HFFc6 (cell line): ENCODE data around the gene ASB13. TPM values are rescaled to one million over a fixed set of nuclear protein-coding genes. Genes with fewer than 3 reads are reported as not detected.

Experiments
- DNase-seq: peaks from one replicate; pipeline ENCODE4 v3.0.0-alpha.2; 2018
- H3K27ac Mint-ChIP-seq: 2 replicates; pipeline ENCODE4 v1.8.0; 2020; ENCODE audit warnings: mild to moderate bottlenecking, mixed read lengths
- H3K27me3 Mint-ChIP-seq: 2 replicates; pipeline ENCODE4 v1.8.0; 2021; ENCODE audit warnings: mild to moderate bottlenecking, moderate library complexity, mixed read lengths; ENCODE audit not compliant: insufficient read depth
- H3K36me3 Mint-ChIP-seq: 2 replicates; pipeline ENCODE4 v1.8.0; 2021; ENCODE audit warnings: low read depth, mixed read lengths
- H3K4me1 Mint-ChIP-seq: 2 replicates; pipeline ENCODE4 v1.8.0; 2020; ENCODE audit warnings: low read depth, mixed read lengths
- H3K4me3 Mint-ChIP-seq: 2 replicates; pipeline ENCODE4 v1.8.0; 2020; ENCODE audit warnings: mild to moderate bottlenecking, moderate library complexity, mixed read lengths
- H3K9me3 Mint-ChIP-seq: 2 replicates; pipeline ENCODE4 v1.8.0; 2020; ENCODE audit warnings: mild to moderate bottlenecking, mixed read lengths
- total RNA-seq, 6 experiments: library from RNA; stranded (reverse); fragmentation: NEBNext Ultra II Directional; extraction: Animal tissue kit (Norgen Biotek cat#: 25700); gene quantifications; 2 replicates in 1 of 6; 3 replicates in 5 of 6; pipeline ENCODE4 v1.2.3, GENCODE V29; 2021
- TF ChIP-seq, protein P1 (sequence below): fragments of 200-600 bp; sonication (generic); IDR thresholded peaks from 2 replicates; pipeline ENCODE4 v1.5.0; 2021; ENCODE audit warnings: antibody characterized with exemption, mild to moderate bottlenecking

ASB13 gene
- total RNA-seq, 6 experiments from 2014 or later = 7.8 to 10.1 (median 9.1) TPM

DNA sequence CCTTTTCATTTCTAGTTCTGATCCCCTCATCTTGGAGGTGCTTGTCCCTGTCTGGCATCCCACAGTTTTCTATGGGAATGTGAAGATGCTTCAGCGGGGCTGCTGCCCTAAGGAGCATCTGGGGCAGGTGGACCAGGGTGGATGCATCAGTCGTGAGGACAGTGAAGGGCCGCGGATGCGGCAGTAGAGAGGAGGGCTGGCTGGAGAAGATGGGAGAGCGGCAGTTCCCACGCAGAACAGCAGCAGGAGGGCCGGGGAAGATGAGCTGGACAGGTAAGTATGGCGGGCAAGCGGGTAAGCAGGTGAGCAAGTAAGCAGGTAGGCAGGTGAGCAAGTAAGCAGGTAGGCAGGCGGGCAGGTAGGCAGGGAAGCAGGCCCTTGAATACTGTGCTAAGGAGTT is 48.9 kb downstream of the ASB13 start:
- no peaks in the 10 kb centered on the region for H3K9me3 Mint-ChIP-seq
- DNase-seq = no peak
- H3K27ac Mint-ChIP-seq = no peak overlapping the region
- H3K27me3 Mint-ChIP-seq = no peaks in the 10 kb centered on the region; the same call in none of the 2 replicates
- no peaks in the 10 kb centered on the region for H3K36me3 Mint-ChIP-seq
- no peak overlapping the region for H3K4me3 Mint-ChIP-seq
- H3K4me1 Mint-ChIP-seq = peaks cover 40% of the 10 kb centered on the region
- TF ChIP-seq, protein P1, sequence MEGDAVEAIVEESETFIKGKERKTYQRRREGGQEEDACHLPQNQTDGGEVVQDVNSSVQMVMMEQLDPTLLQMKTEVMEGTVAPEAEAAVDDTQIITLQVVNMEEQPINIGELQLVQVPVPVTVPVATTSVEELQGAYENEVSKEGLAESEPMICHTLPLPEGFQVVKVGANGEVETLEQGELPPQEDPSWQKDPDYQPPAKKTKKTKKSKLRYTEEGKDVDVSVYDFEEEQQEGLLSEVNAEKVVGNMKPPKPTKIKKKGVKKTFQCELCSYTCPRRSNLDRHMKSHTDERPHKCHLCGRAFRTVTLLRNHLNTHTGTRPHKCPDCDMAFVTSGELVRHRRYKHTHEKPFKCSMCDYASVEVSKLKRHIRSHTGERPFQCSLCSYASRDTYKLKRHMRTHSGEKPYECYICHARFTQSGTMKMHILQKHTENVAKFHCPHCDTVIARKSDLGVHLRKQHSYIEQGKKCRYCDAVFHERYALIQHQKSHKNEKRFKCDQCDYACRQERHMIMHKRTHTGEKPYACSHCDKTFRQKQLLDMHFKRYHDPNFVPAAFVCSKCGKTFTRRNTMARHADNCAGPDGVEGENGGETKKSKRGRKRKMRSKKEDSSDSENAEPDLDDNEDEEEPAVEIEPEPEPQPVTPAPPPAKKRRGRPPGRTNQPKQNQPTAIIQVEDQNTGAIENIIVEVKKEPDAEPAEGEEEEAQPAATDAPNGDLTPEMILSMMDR = no peak

DNA sequence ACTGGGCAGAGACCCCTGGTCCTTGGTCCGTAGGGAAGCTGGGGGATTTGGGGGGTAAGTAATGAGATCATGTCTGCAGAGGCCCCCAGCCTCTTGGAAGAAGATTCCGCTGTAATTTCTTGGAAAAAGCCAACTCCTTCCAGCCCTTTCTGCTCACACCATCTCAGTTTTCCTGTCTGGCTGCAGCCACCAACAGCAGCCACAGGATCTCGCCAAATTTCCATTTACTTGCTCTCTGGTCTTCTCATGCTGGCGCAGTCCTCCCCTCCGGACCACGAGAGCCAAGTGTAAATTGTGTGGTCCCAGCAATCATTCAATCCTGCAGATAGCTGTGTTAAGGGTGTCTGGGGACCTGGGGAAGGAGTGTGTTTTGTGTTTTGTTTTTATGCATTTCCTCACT is 49.6 kb downstream of the ASB13 start:
- Mint-ChIP-seq H3K36me3 (no peaks in the 10 kb centered on the region), H3K4me3 (no peak overlapping the region), H3K27me3 (no peaks in the 10 kb centered on the region; the same call in none of the 2 replicates), H3K27ac (no peak overlapping the region), H3K4me1 (peaks cover 40% of the 10 kb centered on the region), H3K9me3 (no peaks in the 10 kb centered on the region)
- TF ChIP-seq, protein P1 = no peak
- no peak for DNase-seq

DNA sequence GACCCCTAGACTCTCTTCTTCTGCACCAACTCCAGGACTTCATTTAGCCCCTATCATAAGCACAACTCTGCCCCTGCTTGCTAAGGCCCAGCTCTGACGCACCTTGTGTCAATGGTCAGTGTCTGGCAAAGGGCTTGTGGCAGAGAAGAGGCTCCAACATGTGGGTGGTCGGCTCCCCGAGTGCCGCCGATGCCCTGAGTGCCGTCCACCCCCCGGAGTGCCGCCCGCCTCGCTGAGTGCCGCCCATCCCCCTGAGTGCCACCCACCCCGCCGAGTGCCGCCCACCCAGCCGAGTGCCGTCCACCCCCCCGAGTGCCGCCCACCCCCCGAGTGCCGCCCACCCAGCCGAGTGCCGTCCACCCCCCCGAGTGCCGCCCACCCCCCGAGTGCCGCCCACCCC is 50.3 kb downstream of the ASB13 start:
- Mint-ChIP-seq H3K4me1 (peaks cover 39% of the 10 kb centered on the region), H3K9me3 (no peaks in the 10 kb centered on the region), H3K36me3 (no peaks in the 10 kb centered on the region), H3K27me3 (no peaks in the 10 kb centered on the region; the same call in none of the 2 replicates), H3K4me3 (no peak overlapping the region), H3K27ac (no peak overlapping the region)
- no peak for DNase-seq
- TF ChIP-seq, protein P1 = no peak

DNA sequence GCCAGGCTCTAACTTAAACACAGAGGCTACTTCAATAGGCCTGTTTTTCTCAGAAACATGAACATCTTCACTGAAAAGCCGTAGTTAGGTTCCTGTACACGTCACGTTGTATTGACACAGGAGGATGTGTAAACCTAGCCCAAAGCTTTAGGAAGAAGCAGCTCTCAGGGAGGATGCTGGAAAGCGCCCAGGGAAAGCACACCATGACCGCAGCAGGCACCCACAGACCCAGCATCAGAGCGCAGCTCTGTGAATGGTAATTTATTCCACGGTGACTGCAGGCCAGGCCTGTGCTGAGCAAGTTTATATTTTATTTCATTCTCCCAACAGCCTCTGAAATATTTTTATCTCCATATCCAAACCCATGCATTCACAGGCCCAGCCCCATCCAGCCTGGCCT is 51.1 kb downstream of the ASB13 start:
- peaks cover 2% of the 10 kb centered on the region for H3K27me3 Mint-ChIP-seq
- H3K27ac Mint-ChIP-seq = no peak overlapping the region
- no peaks in the 10 kb centered on the region for H3K36me3 Mint-ChIP-seq
- H3K4me3 Mint-ChIP-seq = no peak overlapping the region
- H3K4me1 Mint-ChIP-seq = peaks cover 39% of the 10 kb centered on the region
- H3K9me3 Mint-ChIP-seq = no peaks in the 10 kb centered on the region
- TF ChIP-seq, protein P1 = no peak
- DNase-seq = no peak

DNA sequence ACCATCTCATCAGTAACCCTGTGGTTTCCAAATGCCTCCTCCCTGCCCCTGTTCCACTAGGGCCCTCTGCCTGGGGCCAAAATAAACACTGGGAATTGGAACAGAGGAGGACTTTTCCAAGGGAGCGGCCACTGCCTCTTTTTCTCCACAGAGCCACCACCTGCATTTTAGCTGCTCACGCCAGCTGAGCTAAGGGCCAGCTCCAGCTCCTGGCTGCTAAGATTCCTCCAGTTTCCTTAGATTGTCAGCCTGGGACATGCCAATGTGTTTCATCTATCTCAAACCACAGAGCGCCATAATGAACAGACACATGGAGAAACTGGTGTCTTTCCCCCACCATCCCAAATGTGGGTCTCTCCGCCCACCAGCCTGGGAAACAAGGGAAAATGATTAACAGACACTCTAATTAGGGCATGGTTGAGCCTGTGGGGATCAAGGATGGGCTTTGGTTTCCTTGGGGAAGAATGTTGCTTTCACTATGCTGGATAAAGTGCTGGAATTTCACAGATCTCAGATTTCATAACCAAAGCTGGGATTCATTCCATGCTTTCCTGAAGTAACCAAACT is 52.2 kb downstream of the ASB13 start:
- no peaks in the 10 kb centered on the region for H3K36me3 Mint-ChIP-seq
- DNase-seq = peak; percentile 18
- H3K9me3 Mint-ChIP-seq = no peaks in the 10 kb centered on the region
- peak overlapping the region; percentile 81 for H3K27ac Mint-ChIP-seq
- H3K4me3 Mint-ChIP-seq = peak overlapping the region; percentile 32; the same call in 1 of the 2 replicates
- peaks cover 34% of the 10 kb centered on the region for H3K4me1 Mint-ChIP-seq
- TF ChIP-seq, protein P1 = no peak
- H3K27me3 Mint-ChIP-seq = peaks cover 2% of the 10 kb centered on the region
